ENCODE results near the gene C9orf57.
"Not testable (repeated sequence)": the region's sequence is repeated elsewhere in the genome, so short reads cannot be mapped to it uniquely, and the experiment has no call there.

C9orf57 gene

DNA sequence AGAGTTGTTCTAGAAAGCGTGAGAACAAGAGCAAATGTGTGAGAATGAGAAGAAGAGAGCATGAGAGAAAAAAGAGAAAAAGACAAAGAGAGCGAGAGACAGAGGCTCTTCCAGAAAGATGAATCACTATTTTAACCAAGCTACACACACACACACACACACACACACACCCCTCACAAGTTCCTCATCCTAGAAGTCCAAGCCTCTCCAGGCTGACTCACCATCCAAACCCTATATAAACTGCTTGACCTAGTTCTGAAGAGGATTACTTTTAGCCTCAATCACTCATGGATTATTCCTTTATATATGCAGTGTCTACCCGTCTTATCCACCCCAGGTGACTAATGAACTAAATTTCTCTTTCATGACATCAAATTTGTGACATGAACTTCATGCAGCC, 37.6 kb downstream of the C9orf57 start:
- DNase-seq = no peak

DNA sequence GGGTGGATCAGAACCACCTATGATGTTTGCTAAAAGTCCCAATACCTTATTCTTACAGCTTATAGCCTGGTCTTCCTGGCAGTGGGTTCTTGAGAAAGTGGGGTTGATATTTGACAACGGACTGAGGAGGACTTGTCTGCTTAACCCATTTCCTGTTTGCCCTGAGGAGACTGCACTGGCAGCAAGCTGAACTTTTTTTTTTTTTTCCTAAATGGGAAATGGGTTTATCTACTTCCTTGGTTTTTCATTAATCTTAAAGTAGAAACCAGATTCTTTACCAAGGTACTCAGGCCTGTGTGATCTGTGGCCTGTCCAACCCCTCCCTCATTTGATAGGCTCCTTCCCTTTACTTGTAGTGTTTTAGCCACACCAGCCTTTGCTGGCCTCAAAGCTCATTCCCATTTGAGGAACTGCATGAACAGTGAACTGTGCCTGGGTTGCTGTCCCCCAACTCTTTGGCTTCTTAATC, 47.1 kb downstream of the C9orf57 start:
- no peak for DNase-seq

DNA sequence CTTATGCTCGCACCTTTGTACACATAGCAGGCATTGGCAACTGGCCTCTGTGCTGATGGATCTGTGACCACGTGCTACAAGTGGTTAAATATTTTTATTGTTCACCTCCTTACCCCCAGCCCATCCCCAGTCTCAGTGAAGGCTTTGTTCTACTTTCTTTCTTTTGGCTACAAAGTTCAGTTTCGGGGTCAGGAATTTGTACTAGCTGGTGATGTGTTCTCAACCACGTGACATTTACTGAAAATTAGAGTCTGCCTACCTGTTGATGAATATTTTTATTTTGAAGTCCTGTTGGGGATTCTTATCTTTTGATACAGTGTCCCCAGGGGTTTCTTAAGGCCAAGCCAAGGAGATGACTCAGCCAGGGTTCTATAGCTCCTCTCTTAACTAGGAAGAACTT, 47.8 kb downstream of the C9orf57 start:
- DNase-seq = no peak

DNA sequence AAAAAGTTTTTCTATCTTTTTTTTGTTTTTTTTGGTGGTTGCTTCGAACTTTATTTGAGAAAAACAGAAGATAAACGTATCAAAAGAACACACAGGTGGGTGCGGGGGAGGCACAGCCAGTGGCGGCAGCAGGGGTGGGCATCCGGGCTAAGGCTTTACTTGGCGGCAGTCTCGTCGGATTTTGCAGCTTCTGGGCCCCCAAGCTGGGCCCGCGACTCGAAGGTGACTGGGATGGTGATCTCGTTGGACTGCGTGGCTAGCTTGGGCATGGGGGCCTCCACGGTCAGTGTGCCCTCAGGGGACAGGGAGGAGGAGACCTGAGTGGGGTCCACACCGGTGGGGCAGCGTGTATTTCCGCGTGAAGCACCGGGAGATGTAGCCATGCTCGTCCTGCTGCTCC, 52.7 kb downstream of the C9orf57 start:
- DNase-seq = not testable (repeated sequence)

DNA sequence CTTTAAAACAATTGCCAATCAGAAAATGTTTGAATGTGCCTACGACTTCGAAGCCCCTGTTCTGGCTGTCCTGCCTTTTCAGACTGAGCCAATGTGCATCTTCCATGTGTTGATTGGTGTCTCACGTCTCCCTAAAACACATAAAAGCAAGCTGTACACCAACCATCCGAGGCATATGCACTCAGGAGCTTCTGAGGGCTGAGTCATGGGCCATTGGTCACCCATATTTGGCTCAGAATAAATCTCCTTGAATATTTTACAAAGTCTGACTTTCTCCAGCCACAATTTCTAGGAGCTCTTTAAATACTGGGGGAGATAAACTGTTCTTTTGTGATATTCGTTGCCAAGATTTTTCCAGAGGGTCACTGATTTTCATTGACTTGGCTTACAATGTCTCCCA, 53.9 kb downstream of the C9orf57 start:
- no peak for DNase-seq

DNA sequence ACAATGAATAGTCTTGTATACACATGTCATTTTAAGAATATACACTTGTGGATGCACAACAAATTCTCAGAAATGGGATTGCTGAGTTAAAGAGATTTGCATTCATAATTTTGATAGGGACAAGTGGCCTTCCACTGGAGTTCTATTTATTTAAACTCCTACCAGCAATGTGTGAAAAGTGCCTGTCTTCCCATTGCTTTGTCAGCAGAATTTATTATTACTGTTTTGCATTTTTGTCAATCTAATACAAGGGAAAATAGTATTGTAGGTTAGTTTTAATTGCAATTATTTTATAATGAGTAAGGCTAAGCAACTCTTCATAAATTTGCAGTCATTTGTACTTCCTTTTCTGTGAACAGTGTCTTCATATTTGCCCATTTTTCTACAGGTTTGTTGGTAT, 55.0 kb downstream of the C9orf57 start:
- DNase-seq = no peak

All from CD4-positive, alpha-beta T cell treated with Interleukin-17A for 1 hour (primary cell).